NB4 (cell line): ENCODE measurements around the gene VTCN1.

ENCODE experiments used
- MYC ChIP-seq: IDR thresholded peaks from 2 replicates; pipeline ENCODE4 v1.6.1; 2011; ENCODE audit warnings: low read depth, low read length
- POLR2A ChIP-seq: IDR thresholded peaks from 2 replicates; pipeline ENCODE4 v1.6.1; 2011; ENCODE audit warnings: mild to moderate bottlenecking; ENCODE audit not compliant: insufficient read length; ENCODE audit errors: extremely low read depth
- TF ChIP-seq, protein P1 (sequence below): IDR thresholded peaks from one replicate; pipeline ENCODE4 v1.5.1; 2012; ENCODE audit warnings: low read depth, low read length
- TF ChIP-seq, protein P2 (sequence below): IDR thresholded peaks from 2 replicates; pipeline ENCODE4 v1.6.1; 2011; ENCODE audit warnings: low read depth, low read length

DNA sequence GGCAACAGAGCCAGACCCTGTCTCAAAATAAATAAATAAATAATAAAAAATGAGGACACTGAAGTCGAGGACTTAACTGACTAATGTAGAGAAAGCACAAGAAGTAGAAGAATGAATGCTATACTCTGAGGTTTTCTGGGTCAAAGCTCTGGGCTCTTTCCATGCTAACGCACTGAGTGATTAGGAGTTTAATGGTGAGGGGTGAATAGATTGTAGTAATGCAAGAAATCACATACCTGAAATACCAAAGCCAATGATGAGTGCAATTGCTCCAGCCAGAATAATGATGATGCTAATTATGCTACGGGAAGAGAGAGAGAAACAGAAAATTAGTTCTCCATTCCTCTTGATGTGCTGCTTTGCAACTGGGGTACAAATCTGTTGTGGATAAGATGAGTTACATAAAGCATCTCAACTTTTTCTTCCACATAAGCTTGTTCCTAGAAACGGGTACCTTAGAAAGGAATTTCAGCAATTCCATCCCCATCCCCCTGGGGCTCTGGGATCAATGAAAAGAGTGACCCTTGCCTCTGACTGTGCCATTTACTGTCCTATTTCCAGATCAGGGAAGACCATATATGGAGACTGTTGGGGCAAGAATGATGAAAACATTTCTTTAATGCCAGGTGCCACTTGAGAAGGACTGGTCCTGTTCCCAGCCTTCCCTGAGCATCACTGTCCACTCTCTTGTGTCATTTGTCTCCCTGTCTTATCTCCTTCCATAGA lies 40.7 kb downstream of the VTCN1 start:
- TF ChIP-seq, protein P1, sequence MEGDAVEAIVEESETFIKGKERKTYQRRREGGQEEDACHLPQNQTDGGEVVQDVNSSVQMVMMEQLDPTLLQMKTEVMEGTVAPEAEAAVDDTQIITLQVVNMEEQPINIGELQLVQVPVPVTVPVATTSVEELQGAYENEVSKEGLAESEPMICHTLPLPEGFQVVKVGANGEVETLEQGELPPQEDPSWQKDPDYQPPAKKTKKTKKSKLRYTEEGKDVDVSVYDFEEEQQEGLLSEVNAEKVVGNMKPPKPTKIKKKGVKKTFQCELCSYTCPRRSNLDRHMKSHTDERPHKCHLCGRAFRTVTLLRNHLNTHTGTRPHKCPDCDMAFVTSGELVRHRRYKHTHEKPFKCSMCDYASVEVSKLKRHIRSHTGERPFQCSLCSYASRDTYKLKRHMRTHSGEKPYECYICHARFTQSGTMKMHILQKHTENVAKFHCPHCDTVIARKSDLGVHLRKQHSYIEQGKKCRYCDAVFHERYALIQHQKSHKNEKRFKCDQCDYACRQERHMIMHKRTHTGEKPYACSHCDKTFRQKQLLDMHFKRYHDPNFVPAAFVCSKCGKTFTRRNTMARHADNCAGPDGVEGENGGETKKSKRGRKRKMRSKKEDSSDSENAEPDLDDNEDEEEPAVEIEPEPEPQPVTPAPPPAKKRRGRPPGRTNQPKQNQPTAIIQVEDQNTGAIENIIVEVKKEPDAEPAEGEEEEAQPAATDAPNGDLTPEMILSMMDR, result no peak
- TF ChIP-seq POLR2A (no peak), MYC (no peak)
- TF ChIP-seq, protein P2, sequence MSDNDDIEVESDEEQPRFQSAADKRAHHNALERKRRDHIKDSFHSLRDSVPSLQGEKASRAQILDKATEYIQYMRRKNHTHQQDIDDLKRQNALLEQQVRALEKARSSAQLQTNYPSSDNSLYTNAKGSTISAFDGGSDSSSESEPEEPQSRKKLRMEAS, result no peak
